ENCODE measurements around the gene OR8J1.
A peak's percentile ranks its signal among the peaks of the same experiment; 100 is the strongest.
"Not testable (repeated sequence)": the region's sequence is repeated elsewhere in the genome, so short reads cannot be mapped to it uniquely, and the experiment has no call there.

The OR8J1 gene

DNA sequence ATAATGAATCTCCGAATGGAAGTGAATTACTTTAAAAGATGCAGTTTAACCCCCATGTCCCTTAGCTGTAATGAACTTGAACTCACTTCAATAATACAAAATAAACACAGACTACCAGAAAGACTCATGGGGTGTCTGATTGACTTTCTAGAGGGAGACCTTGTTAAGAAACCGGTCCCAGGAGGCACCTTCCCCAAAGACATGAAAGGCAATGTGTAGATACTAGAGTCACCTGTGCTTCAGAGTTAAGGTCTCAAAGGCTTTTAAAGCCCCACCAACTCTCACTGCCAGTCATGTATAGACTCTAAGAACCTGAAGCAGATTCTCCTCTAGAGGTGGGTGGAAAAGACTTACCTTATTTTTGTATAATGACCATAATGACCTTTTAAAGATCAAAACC, at the start of gene OR8J1:
Gene OR8J1, plus strand, starts transcription at position 301 of the 400 bp plus-strand sequence. CDS start 5,956 bp downstream, outside the sequence.
- DNase-seq, result no peak

DNA sequence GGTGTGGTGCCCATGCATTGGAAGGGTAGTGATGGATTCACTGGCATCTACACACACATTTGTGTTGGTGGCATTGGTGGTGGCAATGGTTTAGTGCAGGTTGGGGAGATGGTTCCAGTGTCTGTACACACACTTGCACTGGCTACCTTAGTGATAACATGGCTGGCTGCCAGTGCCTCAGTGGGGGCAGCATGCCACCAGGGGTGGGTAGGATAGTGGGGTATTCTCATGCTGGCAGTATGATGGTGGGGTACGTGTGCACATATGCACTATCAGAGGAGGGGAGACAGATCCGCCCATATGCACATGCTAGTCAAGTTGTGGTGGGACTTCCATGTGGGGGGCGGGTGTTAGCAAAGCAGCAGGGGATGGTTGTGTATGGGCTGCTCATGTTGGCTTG, 46.3 kb upstream of the OR8J1 start:
- DNase-seq, result no peak

GRCh38 chr11:56314844-56315243, 39.2 kb upstream of the OR8J1 start, which contains the start of gene OR8K3:
OR8K3 (plus strand) TSS chr11:56315144; CDS start chr11:56318307, 3,163 bp downstream.
- DNase-seq, result no peak

- DNase-seq, result peak in 1 of 14 donors; percentile 2
These were observed 22.1 kb upstream of the OR8J1 start for GRCh38 chr11:56331861-56332491.

DNA sequence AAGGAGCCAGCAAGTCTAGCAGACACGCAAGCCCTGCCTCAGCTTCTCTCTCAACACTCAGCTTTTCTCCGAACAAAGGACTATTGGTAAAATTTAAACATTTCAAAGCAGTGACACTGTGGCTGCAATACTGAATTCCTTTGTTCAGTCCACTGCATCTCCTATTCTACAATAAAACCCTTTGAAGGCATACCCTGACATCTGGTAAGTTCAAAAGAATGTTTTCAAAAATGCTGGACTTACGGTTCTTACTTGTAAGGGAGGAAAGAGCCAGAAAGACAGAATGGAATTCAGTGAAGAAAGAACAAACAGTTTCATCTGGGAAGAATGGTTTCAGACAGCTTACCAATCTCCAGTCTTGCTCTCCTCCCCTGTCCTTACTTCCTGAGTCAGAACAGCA, 20.9 kb upstream of the OR8J1 start:
- no peak for DNase-seq

GRCh38 chr11:56340289-56340688, 13.8 kb upstream of the OR8J1 start:
- no peak for DNase-seq

GRCh38 chr11:56345739-56346138, 8.4 kb upstream of the OR8J1 start, which contains the start of gene OR8K1:
OR8K1 (plus strand) TSS chr11:56346039; CDS start chr11:56346039, 0 bp downstream.
- no peak for DNase-seq

GRCh38 chr11:56375324-56375723, 21.2 kb downstream of the OR8J1 start, which contains the start of gene OR8U1:
OR8U1 (plus strand) TSS chr11:56375624; CDS start chr11:56375624, 0 bp downstream.
- no peak for DNase-seq

DNA sequence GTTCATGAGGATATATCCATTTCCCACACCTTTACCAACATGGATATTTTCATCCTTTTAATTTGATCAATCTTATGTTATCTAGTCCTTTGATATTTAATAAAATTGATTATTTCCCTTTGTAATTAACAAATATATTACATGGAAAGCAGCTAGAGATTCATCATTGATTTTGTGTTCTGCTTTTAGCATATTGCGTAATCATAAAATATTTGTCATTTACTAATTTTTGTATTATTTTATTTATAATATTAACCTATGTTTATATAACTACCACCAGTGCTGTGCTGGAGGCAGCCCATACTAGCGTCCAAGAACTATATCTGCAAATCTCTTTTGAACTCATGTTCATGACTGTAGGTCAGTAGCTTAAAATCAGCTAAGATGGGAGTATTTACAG, 26.0 kb downstream of the OR8J1 start:
- no peak for DNase-seq

GRCh38 chr11:56394381-56394780, 40.3 kb downstream of the OR8J1 start:
- no peak for DNase-seq

GRCh38 chr11:56396047-56396446, 42.0 kb downstream of the OR8J1 start:
- no peak for DNase-seq

- not testable (repeated sequence) for DNase-seq
These were observed 47.9 kb downstream of the OR8J1 start for GRCh38 chr11:56401858-56402461.

GRCh38 chr11:56404393-56404792, 50.3 kb downstream of the OR8J1 start:
- DNase-seq, result no peak

DNA sequence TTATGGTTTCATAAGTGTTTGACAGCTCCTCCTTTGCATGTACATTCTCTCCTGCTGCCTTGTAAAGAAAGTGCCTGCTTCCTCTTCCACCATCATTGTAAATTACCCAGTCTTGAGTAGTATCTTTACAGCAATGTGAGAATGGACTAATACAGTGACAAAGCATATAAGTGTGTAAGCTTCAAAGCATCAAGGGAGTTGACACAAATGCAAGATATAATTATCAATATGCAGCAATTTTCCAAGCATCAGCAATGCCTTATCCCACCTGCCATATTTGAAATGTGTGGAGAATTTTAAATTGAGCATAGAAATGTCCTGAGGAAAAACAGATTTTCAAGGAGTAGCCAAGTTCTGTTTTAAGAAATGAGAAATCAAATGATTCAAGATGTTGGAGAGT, 56.7 kb downstream of the OR8J1 start:
- no peak for DNase-seq

Measured in C1 segment of cervical spinal cord (tissue), 14 donors.